ENCODE results near the gene SPTBN2.

SPTBN2 gene

DNA sequence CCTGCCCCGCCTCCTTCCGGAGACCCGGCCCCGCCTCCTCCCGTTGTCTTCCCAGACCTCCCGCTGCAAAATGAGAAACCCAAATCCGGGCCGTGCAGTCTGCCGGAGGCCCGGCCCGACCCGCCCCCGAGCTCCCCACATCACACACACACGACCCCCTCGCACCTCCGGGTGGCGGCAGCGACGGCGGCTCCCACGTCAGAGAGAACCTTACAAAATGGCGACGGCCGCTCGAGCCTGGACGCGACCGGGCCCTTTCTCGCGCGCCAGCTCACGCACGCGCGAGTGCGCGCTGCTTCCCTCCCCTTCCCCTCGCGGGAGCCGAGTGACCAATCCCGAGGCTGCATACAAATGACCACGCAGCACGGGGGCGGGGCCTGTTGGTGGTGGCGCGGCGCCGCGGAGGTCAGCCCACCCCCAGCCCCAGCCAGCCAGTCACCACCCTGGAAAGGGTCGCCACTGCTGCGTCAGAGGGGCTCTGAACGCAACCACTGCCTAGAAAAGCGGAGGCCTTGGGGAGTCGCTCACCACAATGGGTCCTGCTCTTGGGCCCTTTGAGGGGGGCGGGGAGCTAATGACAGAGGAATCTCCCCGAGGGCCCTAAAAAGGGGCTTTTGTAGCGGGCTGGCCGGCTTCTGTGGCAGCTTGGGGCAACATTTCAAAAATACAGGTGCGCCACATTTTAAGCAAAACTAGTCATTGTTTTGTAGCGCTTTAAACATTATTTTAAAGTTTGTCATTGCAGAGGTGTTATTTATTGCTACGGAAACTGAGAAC lies 51.2 kb downstream of the SPTBN2 start, which contains the start of gene RBM4B:
TSS of gene RBM4B (minus strand) at position 289 of the 777 bp plus-strand sequence. CDS start 808 bp downstream, outside the sequence.
- TF ChIP-seq, protein P1, sequence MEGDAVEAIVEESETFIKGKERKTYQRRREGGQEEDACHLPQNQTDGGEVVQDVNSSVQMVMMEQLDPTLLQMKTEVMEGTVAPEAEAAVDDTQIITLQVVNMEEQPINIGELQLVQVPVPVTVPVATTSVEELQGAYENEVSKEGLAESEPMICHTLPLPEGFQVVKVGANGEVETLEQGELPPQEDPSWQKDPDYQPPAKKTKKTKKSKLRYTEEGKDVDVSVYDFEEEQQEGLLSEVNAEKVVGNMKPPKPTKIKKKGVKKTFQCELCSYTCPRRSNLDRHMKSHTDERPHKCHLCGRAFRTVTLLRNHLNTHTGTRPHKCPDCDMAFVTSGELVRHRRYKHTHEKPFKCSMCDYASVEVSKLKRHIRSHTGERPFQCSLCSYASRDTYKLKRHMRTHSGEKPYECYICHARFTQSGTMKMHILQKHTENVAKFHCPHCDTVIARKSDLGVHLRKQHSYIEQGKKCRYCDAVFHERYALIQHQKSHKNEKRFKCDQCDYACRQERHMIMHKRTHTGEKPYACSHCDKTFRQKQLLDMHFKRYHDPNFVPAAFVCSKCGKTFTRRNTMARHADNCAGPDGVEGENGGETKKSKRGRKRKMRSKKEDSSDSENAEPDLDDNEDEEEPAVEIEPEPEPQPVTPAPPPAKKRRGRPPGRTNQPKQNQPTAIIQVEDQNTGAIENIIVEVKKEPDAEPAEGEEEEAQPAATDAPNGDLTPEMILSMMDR (conservative IDR thresholded peaks at IDR 0.05) = no peak
- peak within 1 kb of the TSS; percentile 92 for H3K27ac ChIP-seq

DNA sequence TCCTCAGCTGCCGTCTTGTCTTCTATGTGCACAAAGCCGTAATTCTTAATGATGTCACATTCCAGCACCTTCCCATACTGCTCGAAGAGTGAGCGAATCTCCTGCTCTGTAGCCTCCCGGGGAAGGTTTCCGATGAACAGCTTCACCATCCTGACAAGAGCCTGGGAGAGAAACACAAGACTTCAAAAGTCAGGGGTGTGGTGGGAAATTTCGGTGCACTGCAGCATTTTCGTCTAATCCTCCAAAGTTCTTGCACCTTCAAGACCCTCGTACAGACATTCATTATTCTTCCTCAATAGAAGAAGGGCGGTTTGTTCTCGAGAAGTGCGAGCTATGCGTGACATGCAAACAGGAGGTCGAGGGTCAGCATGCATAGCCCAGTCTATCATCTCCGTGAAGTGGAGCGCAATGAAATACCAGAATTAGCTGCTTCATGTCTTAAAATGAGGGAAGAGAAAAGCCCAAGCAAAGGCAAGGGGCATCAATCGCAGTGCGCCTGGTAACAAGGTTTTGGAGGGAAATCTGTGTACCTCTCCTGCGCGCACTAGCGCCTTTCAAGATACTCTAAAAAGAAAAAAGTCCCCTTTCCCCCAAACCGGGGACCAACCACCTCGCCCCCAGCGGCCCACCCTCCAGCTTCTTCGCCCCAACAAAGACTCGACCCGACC lies 52.0 kb downstream of the SPTBN2 start:
- TF ChIP-seq, protein P1 (conservative IDR thresholded peaks at IDR 0.05) = no peak
- peak overlapping the region; percentile 92 for H3K27ac ChIP-seq

DNA sequence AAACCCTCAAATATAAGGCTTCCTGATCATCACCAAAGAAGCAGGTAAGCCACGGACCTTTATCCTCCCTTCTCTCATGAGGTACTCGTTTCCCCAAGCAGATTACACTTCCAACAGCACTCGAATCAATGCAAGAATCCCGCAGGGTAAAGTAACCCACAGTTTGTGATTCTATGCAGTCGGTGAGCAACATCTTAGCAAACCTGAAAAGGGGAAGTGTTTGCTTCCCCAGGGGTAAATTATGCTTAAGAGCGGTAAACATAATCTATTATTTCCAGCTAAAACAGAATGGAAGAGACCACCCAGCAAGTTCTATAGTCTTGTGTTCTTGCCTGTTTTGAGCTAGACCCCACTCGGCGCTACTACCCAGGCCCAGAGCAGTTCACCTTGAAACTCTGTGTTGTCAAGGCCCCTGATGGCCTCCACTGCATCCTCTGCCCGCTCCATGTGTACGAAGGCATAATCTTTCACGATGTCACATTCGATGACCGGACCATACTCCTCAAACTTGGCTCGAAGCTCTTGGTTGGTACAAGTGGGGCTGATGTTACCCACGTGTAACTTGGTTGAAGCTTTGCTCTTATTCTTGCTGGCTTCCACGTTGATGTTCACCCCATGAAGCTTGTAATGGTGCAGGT lies 52.6 kb downstream of the SPTBN2 start:
- peak overlapping the region; percentile 92 for H3K27ac ChIP-seq

DNA sequence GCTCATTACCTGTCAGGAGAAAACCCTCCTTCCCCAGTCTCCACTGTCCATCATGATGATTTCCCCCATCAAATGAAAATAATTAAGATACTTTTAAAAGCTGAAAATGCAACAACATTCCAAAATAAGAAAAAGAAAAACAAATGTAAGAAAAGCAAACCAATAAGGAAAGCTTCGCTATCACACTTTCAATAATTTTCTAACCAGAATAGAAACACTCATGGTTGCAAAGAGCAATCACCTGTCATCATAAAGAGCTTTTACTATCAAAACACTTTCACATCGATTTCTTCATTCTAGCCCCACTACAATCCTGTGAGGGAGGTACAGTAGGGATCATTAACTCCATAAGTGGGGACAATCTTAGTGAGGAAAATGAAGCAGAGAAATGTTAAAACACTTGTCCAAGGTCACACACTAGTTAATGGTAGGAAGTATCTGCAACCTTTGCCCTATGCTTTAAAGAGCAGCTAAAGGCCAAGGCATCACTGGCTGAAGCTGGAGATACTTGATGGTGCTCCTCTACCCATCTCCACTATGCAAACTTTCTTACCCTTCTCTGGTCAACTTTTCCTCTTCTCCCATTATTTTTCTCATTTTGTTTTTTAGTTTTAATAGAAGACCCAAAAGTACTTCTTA lies 53.9 kb downstream of the SPTBN2 start:
- no peak overlapping the region for H3K27ac ChIP-seq
- TF ChIP-seq, protein P1 (conservative IDR thresholded peaks at IDR 0.05) = no peak

More for the DNA sequence above, 52.6 kb downstream of the SPTBN2 start:
- TF ChIP-seq, protein P1 (conservative IDR thresholded peaks at IDR 0.05) = no peak

DNA sequence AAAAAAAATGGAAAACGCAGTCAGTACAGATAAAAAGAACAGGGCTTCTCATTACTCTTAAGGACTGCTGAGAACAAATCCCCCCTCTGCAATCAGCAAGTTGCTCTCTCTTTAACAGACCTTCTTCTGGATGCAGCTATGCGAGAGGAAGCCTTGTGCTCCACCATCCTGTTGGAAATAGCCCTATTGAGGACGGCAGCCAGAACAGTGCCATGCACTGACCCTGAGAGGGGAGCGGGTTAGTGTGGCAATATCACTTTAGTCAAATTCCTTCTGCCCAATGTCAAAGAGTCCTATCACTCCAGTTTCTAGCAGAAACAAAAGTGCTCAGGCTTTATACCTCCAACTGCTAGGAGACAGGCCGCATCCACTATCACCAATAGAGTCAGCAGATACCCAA lies 58.2 kb downstream of the SPTBN2 start:
- TF ChIP-seq, protein P1 (conservative IDR thresholded peaks at IDR 0.05) = no peak
- no peak overlapping the region for H3K27ac ChIP-seq

DNA sequence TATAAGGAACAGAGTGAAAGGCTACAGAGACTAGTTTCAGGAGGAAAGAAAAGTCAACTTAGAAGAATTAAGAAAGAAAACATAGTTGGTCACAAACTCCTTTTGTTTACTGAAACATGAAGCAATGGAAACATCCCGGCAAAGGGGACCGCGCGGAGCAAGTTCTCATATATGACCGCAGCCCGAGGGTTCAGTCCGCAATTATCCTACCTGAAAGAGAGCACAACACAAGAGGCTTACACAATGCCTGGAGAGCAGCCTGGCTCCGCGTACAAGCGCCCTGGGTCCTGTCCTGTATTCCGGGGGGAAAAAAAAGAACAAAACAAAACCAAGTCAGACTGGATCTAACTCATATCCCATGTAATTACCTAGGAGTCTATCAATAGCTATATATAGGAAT lies 63.6 kb downstream of the SPTBN2 start:
- no peak overlapping the region for H3K27ac ChIP-seq
- TF ChIP-seq, protein P1 (conservative IDR thresholded peaks at IDR 0.05) = no peak

Data from VCaP (cell line).